A549 (cell line): ENCODE measurements around the gene KRT222. TPM values are rescaled to one million over a fixed set of nuclear protein-coding genes. Genes with fewer than 3 reads are reported as not detected.
A peak's percentile ranks its signal among the peaks of the same experiment; 100 is the strongest.

Source experiments
- ATAC-seq, 2 experiments: fragments of 200-7000 bp in 1 of 2; fragments of >200 bp in 1 of 2; cut with Nextera tagmentation in 1 of 2; cut with Tn5 transposase in 1 of 2; 3 replicates each; pipeline versions ENCODE4 v1.8.0 to v1.9.1; 2018 to 2020; ENCODE audit warnings: mild to moderate bottlenecking in 1 of 2, moderate library complexity in 1 of 2
- CTCF ChIA-PET: fragments of 300-600 bp; sonication (Branson Sonifier 250); formaldehyde crosslinking; extraction: SDS; loops from one replicate; lab custom pipeline; 2021; ENCODE audit warnings: antibody characterized with exemption, inconsistent platforms; lab: Yijun Ruan, JAX
- POLR2A ChIA-PET: fragments of 350-600 bp; formaldehyde crosslinking; extraction: SDS; loops from one replicate; lab custom pipeline; 2021; ENCODE audit warnings: antibody characterized with exemption, inconsistent platforms; lab: Yijun Ruan, JAX
- DNase-seq, 2 experiments: peaks; one replicate each; pipeline versions ENCODE4 v3.0.0 to v3.0.0-alpha.2; 2011 to 2016; ENCODE audit warnings: low read depth in 1 of 2, low spot score in 1 of 2
- FAIRE-seq: peaks from 2 replicates; lab custom pipeline; 2011; peaks lifted over from hg19 to GRCh38; lab: Jason Lieb, UNC
- H3K27ac ChIP-seq, 2 experiments: fragments of >200 bp; sonication (Bioruptor Twin); formaldehyde crosslinking; 3 replicates each; pipeline ENCODE4 v1.5.1; 2016 to 2017
- H3K4me1 ChIP-seq: fragments of >200 bp; sonication (Bioruptor Twin); formaldehyde crosslinking; 3 replicates; pipeline ENCODE4 v1.6.1; 2016
- H3K4me2 ChIP-seq: fragments of >200 bp; sonication (Bioruptor Twin); formaldehyde crosslinking; 3 replicates; pipeline ENCODE4 v1.6.1; 2016
- H3K4me3 ChIP-seq: fragments of >200 bp; sonication (Bioruptor Twin); formaldehyde crosslinking; 3 replicates; pipeline ENCODE4 v1.5.1; 2016
- H3K9me3 ChIP-seq: fragments of >200 bp; sonication (Bioruptor Twin); formaldehyde crosslinking; 3 replicates; pipeline ENCODE4 v1.6.1; 2016
- BCL3 ChIP-seq: fragments of >200 bp; sonication (Bioruptor Twin); formaldehyde crosslinking; IDR thresholded peaks from 3 replicates; pipeline ENCODE4 v1.6.1; 2016
- BHLHE40 ChIP-seq: IDR thresholded peaks from 2 replicates; pipeline ENCODE4 v1.6.1; 2012; ENCODE audit warnings: low read depth, low read length, inconsistent platforms
- CBX8 ChIP-seq: fragments of 200-600 bp; sonication (generic); IDR thresholded peaks from 2 replicates; pipeline ENCODE4 v1.6.1; 2016
- CEBPB ChIP-seq, 2 experiments: fragments of >200 bp in 1 of 2; sonication (Bioruptor Twin) in 1 of 2; formaldehyde crosslinking in 1 of 2; IDR thresholded peaks; 2 replicates each; pipeline ENCODE4 v1.6.1; 2012 to 2016
- E2F6 ChIP-seq: IDR thresholded peaks from 2 replicates; pipeline ENCODE4 v1.6.1; 2012; ENCODE audit warnings: low read depth, borderline replicate concordance
- EHMT2 ChIP-seq: fragments of 200-600 bp; sonication (generic); IDR thresholded peaks from 2 replicates; pipeline ENCODE4 v1.6.1; 2016; ENCODE audit warnings: antibody characterized with exemption, low read depth, mild to moderate bottlenecking, moderate library complexity
- ELK1 ChIP-seq: fragments of 150-350 bp; IDR thresholded peaks from 2 replicates; pipeline ENCODE4 v1.6.1; 2014; ENCODE audit warnings: low read depth, mild to moderate bottlenecking, low read length
- FOSL2 ChIP-seq, 2 experiments: fragments of 450-650 bp in 1 of 2; fragments of >200 bp in 1 of 2; sonication (Bioruptor Twin) in 1 of 2; formaldehyde crosslinking; IDR thresholded peaks; 2 replicates each; pipeline versions ENCODE4 v1.5.0 to v1.6.1; 2016 to 2020; ENCODE audit warnings: mild to moderate bottlenecking in 1 of 2, moderate library complexity in 1 of 2
- GATA3 ChIP-seq: IDR thresholded peaks from 2 replicates; pipeline ENCODE4 v1.6.1; 2012; ENCODE audit warnings: borderline replicate concordance
- HMGXB4 ChIP-seq: fragments of 250-450 bp; sonication (Bioruptor Pico); IDR thresholded peaks from 2 replicates; pipeline ENCODE4 v1.5.0; 2021; ENCODE audit warnings: mild to moderate bottlenecking, moderate library complexity, borderline replicate concordance
- HOXB13 ChIP-seq: fragments of 250-450 bp; sonication (Bioruptor Pico); IDR thresholded peaks from 2 replicates; pipeline ENCODE4 v1.5.0; 2020; ENCODE audit warnings: low read depth, mild to moderate bottlenecking, moderate library complexity
- HOXB5 ChIP-seq: fragments of 250-450 bp; sonication (Bioruptor Pico); IDR thresholded peaks from 2 replicates; pipeline ENCODE4 v1.5.0; 2020; ENCODE audit warnings: mild to moderate bottlenecking, moderate library complexity
- JUN ChIP-seq, 2 experiments: fragments of >200 bp; sonication (Bioruptor Twin); formaldehyde crosslinking; IDR thresholded peaks; 2 replicates in 1 of 2; 3 replicates in 1 of 2; pipeline ENCODE4 v1.6.1; 2016 to 2017
- KDM5A ChIP-seq: fragments of 200-600 bp; sonication (generic); IDR thresholded peaks from 2 replicates; pipeline ENCODE4 v1.6.1; 2016; ENCODE audit warnings: antibody characterized with exemption, mild to moderate bottlenecking
- MAX ChIP-seq: IDR thresholded peaks from 2 replicates; pipeline ENCODE4 v1.6.1; 2012
- MAZ ChIP-seq: fragments of 150-350 bp; IDR thresholded peaks from 2 replicates; pipeline ENCODE4 v1.6.1; 2014; ENCODE audit warnings: antibody characterized with exemption, low read depth, low read length, borderline replicate concordance
- NFE2L2 ChIP-seq: fragments of 150-350 bp; conservative IDR thresholded peaks from 2 replicates; pipeline ENCODE4 v1.6.1; 2014; ENCODE audit warnings: low read length
- NR3C1 ChIP-seq: fragments of >200 bp; sonication (Bioruptor Twin); formaldehyde crosslinking; IDR thresholded peaks from 3 replicates; pipeline ENCODE4 v1.6.1; 2017
- PHF8 ChIP-seq: fragments of 200-600 bp; sonication (generic); IDR thresholded peaks from 2 replicates; pipeline ENCODE4 v1.6.1; 2016; ENCODE audit warnings: low read depth, mild to moderate bottlenecking, antibody characterized with exemption, moderate library complexity, borderline replicate concordance
- POLR2A ChIP-seq: IDR thresholded peaks from 2 replicates; pipeline ENCODE4 v1.6.1; 2012; ENCODE audit warnings: mild to moderate bottlenecking, low read length
- POLR2AphosphoS2 ChIP-seq: conservative IDR thresholded peaks from 2 replicates; pipeline ENCODE4 v1.6.1; 2012; ENCODE audit warnings: low read length, improper control_type of control experiment, inconsistent platforms
- RNF2 ChIP-seq: fragments of 200-600 bp; sonication (generic); IDR thresholded peaks from 2 replicates; pipeline ENCODE4 v1.6.1; 2016; ENCODE audit warnings: low read depth, mild to moderate bottlenecking, antibody characterized with exemption, moderate library complexity, borderline replicate concordance
- SREBF2 ChIP-seq: fragments of 450-650 bp; IDR thresholded peaks from 2 replicates; pipeline ENCODE4 v1.6.1; 2014; ENCODE audit warnings: mild to moderate bottlenecking, moderate library complexity
- TP53 ChIP-seq: fragments of 250-450 bp; sonication (Bioruptor Pico); IDR thresholded peaks from 2 replicates; pipeline ENCODE4 v1.5.0; 2021; ENCODE audit warnings: mild to moderate bottlenecking, moderate library complexity
- ZC3H11A ChIP-seq: fragments of 450-650 bp; IDR thresholded peaks from 2 replicates; pipeline ENCODE4 v1.6.1; 2014; ENCODE audit warnings: antibody characterized with exemption, mild to moderate bottlenecking
- ZFP36 ChIP-seq: fragments of 450-650 bp; IDR thresholded peaks from 2 replicates; pipeline ENCODE4 v1.6.1; 2014; ENCODE audit warnings: borderline replicate concordance; ENCODE audit not compliant: partially characterized antibody
- WGBS: methylation state at CpG from one replicate; pipeline ENCODE4 v1.1.6; 2017; ENCODE audit errors: missing lambda C conversion rate; 5-methylcytosine and 5-hydroxymethylcytosine counted together
- polyA plus RNA-seq, 4 experiments: library from polyadenylated mRNA; depleted of rRNA in 3 of 4; stranded (reverse); fragments of >200 nt; fragmentation: RNase III in 1 of 4; extraction: RNeasy Plus Mini Kit Qiagen cat#74134 plus additional on column Dnase treatment in 1 of 4; gene quantifications; 2 replicates in 3 of 4; 3 replicates in 1 of 4; pipeline ENCODE4 v1.2.3, GENCODE V29; 2011 to 2017

Gene KRT222
- polyA plus RNA-seq, 2 of the 4 experiments (the other 2 are of a cell fraction) = 1.8 TPM

- POLR2A ChIA-PET = interaction anchor here (0.6 to 2.0 kb wide), 11 partner anchors 20 to 1040 kb away, joined by 3 to 6 read pairs (median 4); no protein-coding TSS in a partner anchor
- 3% methylated on average over 49 of the region's 64 CpGs for WGBS
- Histone ChIP-seq H3K4me3 (peak within 1 kb of the TSS; percentile 79), H3K9me3 (no peaks in the 10 kb centered on the region), H3K4me2 (peak within 1 kb of the TSS; percentile 96), H3K27ac (peak within 1 kb of the TSS; percentile 91 to 92), H3K4me1 (peaks cover 26% of the 10 kb centered on the region)
- FAIRE-seq (no peak), DNase-seq (peak; percentile 72 to 87), ATAC-seq (peak; percentile 87 to 89)
- TF ChIP-seq HOXB5 (CRISPR knock-in tag) = no peak
- TF ChIP-seq GATA3 = no peak
- TF ChIP-seq JUN (IDR thresholded peaks at IDR 0.05) = peak; percentile 70 to 85; a peak in 3 of 5 replicates
- peak; percentile 82 for TF ChIP-seq BCL3
- TF ChIP-seq RNF2 = 0 out of 2 replicates have a peak, but pooled peaks have one; percentile 49
- peak; percentile 70 for TF ChIP-seq POLR2A
- TF ChIP-seq SREBF2 = no peak
- TF ChIP-seq MAZ = peak; percentile 23; the same call in 1 of the 2 replicates
- TF ChIP-seq POLR2AphosphoS2 = no peak
- peak; percentile 80 for TF ChIP-seq HMGXB4 (CRISPR knock-in tag)
- no peak for TF ChIP-seq MAX
- TF ChIP-seq PHF8 = peak; percentile 100
- TF ChIP-seq FOSL2 (IDR thresholded peaks at IDR 0.05) = no peak
- TF ChIP-seq FOSL2 (CRISPR knock-in tag; IDR thresholded peaks at IDR 0.05) = no peak
- TF ChIP-seq EHMT2 = no peak
- TF ChIP-seq HOXB13 (CRISPR knock-in tag) = no peak
- TF ChIP-seq CEBPB (IDR thresholded peaks at IDR 0.05) = no peak
- TF ChIP-seq ZFP36 = no peak
- no peak for TF ChIP-seq ZC3H11A
- TF ChIP-seq TP53 (CRISPR knock-in tag) = no peak
- TF ChIP-seq NR3C1 = no peak
- peak; percentile 61; the same call in 1 of the 2 replicates for TF ChIP-seq E2F6
- no peak for TF ChIP-seq NFE2L2
- peak; percentile 40 for TF ChIP-seq KDM5A
- no peak for TF ChIP-seq BHLHE40
- TF ChIP-seq CBX8 = no peak
- no peak for TF ChIP-seq ELK1
- CTCF ChIA-PET = interaction anchor here (0.6 to 3.2 kb wide), 9 partner anchors 12 to 1020 kb away, joined by 3 to 18 read pairs (median 4); partner anchors contain the start of gene IGFBP4
These were observed 17.2 kb downstream of the KRT222 start, which contains the start of gene SMARCE1 for GRCh38 chr17:40647624-40648383. TSS of gene SMARCE1 (minus strand) at chr17:40647818. CDS start at chr17:40645802, 2,016 bp downstream.
